Progenitor cell of endocrine pancreas (in vitro differentiated cells): ENCODE data around the gene RGS1. TPM values are rescaled to one million over a fixed set of nuclear protein-coding genes. Genes with fewer than 3 reads are reported as not detected.
A peak's percentile ranks its signal among the peaks of the same experiment; 100 is the strongest.

Source experiments
- DNase-seq: peaks from one replicate; pipeline ENCODE4 v3.0.0; 2021; ENCODE audit warnings: low spot score; ENCODE audit not compliant: unreplicated experiment
- H3K27ac Mint-ChIP-seq: 2 replicates; pipeline ENCODE4 v1.8.0; 2021; ENCODE audit warnings: mild to moderate bottlenecking, moderate library complexity, mixed read lengths
- H3K27me3 Mint-ChIP-seq: 2 replicates; pipeline ENCODE4 v1.8.0; 2021; ENCODE audit warnings: mixed read lengths
- H3K36me3 Mint-ChIP-seq: 2 replicates; pipeline ENCODE4 v1.8.0; 2022; ENCODE audit warnings: mixed read lengths; ENCODE audit not compliant: insufficient read depth
- H3K4me1 Mint-ChIP-seq: 2 replicates; pipeline ENCODE4 v1.8.0; 2021; ENCODE audit warnings: low read depth, mixed read lengths
- H3K4me3 Mint-ChIP-seq: 2 replicates; pipeline ENCODE4 v1.8.0; 2021; ENCODE audit warnings: low read depth, mild to moderate bottlenecking, moderate library complexity, mixed read lengths
- H3K9me3 Mint-ChIP-seq: 2 replicates; pipeline ENCODE4 v1.8.0; 2021; ENCODE audit warnings: low read depth, mixed read lengths
- CTCF ChIP-seq: fragments of 200-600 bp; sonication (generic); IDR thresholded peaks from one replicate; pipeline ENCODE4 v1.5.0; 2021; ENCODE audit warnings: antibody characterized with exemption, mild to moderate bottlenecking; ENCODE audit not compliant: unreplicated experiment
- total RNA-seq: library from RNA; stranded (reverse); gene quantifications from 2 replicates; pipeline ENCODE4 v1.2.1, GENCODE V29; 2021

Gene RGS1
- total RNA-seq, 1 donor from 2014 or later, result 0.26 TPM

GRCh38 chr1:192549937-192550336, 25.6 kb upstream of the RGS1 start:
- H3K4me1 Mint-ChIP-seq, result peaks cover 9% of the 10 kb centered on the region

GRCh38 chr1:192550922-192551534, 24.5 kb upstream of the RGS1 start:
- no peak overlapping the region for H3K27ac Mint-ChIP-seq
- TF ChIP-seq CTCF, result no peak
- no peak overlapping the region for H3K4me3 Mint-ChIP-seq

More at GRCh38 chr1:192549937-192550336, 25.6 kb upstream of the RGS1 start:
- TF ChIP-seq CTCF, result no peak
- Mint-ChIP-seq H3K36me3 (no peaks in the 10 kb centered on the region), H3K27ac (peak overlapping the region; percentile 45), H3K9me3 (no peaks in the 10 kb centered on the region), H3K27me3 (no peaks in the 10 kb centered on the region), H3K4me3 (no peak overlapping the region)
- DNase-seq, result no peak

GRCh38 chr1:192552760-192553191, 22.8 kb upstream of the RGS1 start:
- no peak for DNase-seq
- H3K4me1 Mint-ChIP-seq, result peaks cover 4% of the 10 kb centered on the region
- no peak for TF ChIP-seq CTCF
- H3K9me3 Mint-ChIP-seq, result no peaks in the 10 kb centered on the region
- no peaks in the 10 kb centered on the region for H3K36me3 Mint-ChIP-seq
- no peak overlapping the region for H3K4me3 Mint-ChIP-seq
- H3K27ac Mint-ChIP-seq, result no peak overlapping the region
- H3K27me3 Mint-ChIP-seq, result no peaks in the 10 kb centered on the region

More at GRCh38 chr1:192550922-192551534, 24.5 kb upstream of the RGS1 start:
- no peaks in the 10 kb centered on the region for H3K9me3 Mint-ChIP-seq
- H3K27me3 Mint-ChIP-seq, result no peaks in the 10 kb centered on the region
- peaks cover 5% of the 10 kb centered on the region for H3K4me1 Mint-ChIP-seq
- DNase-seq, result no peak
- H3K36me3 Mint-ChIP-seq, result no peaks in the 10 kb centered on the region

- Mint-ChIP-seq H3K36me3 (no peaks in the 10 kb centered on the region), H3K4me3 (no peak overlapping the region), H3K9me3 (no peaks in the 10 kb centered on the region), H3K27ac (no peak overlapping the region), H3K27me3 (no peaks in the 10 kb centered on the region), H3K4me1 (peaks cover 4% of the 10 kb centered on the region)
- no peak for DNase-seq
- no peak for TF ChIP-seq CTCF
Observed at GRCh38 chr1:192553741-192554140, 21.8 kb upstream of the RGS1 start.

- Mint-ChIP-seq H3K9me3 (no peaks in the 10 kb centered on the region), H3K4me1 (peaks cover 11% of the 10 kb centered on the region), H3K4me3 (no peak overlapping the region), H3K36me3 (no peaks in the 10 kb centered on the region), H3K27ac (no peak overlapping the region), H3K27me3 (no peaks in the 10 kb centered on the region)
- TF ChIP-seq CTCF, result no peak
- DNase-seq, result no peak
Observed at GRCh38 chr1:192554904-192555303, 20.7 kb upstream of the RGS1 start.
